ENCODE measurements around the gene FBP2.

Gene FBP2

GRCh38 chr9:94613003-94613402 is 19.4 kb upstream of the FBP2 start:
- DNase-seq (ENCODE audit: extremely low read depth, insufficient read length), result no peak
- Histone ChIP-seq H3K27me3 (replicated peaks; ENCODE audit: control insufficient read depth, insufficient read depth, low read length) (no peaks in the 10 kb centered on the region; the same call in 1 of the 2 replicates), H3K4me3 (replicated peaks; ENCODE audit: low read depth, low read length) (no peak overlapping the region), H3K36me3 (ENCODE audit: control insufficient read depth, insufficient read depth, low read length) (no peaks in the 10 kb centered on the region)
- TF ChIP-seq CTCF (IDR thresholded peaks at IDR 0.05; ENCODE audit: insufficient read depth, low read length, poor library complexity, severe bottlenecking), result no peak

GRCh38 chr9:94612071-94612470 is 18.4 kb upstream of the FBP2 start:
- TF ChIP-seq CTCF (IDR thresholded peaks at IDR 0.05; ENCODE audit: insufficient read depth, low read length, poor library complexity, severe bottlenecking), result no peak
- H3K4me3 ChIP-seq (replicated peaks; ENCODE audit: low read depth, low read length), result no peak overlapping the region

GRCh38 chr9:94611638-94612068 is 18.0 kb upstream of the FBP2 start:
- TF ChIP-seq CTCF (IDR thresholded peaks at IDR 0.05; ENCODE audit: insufficient read depth, low read length, poor library complexity, severe bottlenecking), result no peak
- no peak for DNase-seq (ENCODE audit: extremely low read depth, insufficient read length)
- Histone ChIP-seq H3K4me3 (replicated peaks; ENCODE audit: low read depth, low read length) (no peak overlapping the region), H3K27me3 (replicated peaks; ENCODE audit: control insufficient read depth, insufficient read depth, low read length) (no peaks in the 10 kb centered on the region; the same call in 1 of the 2 replicates), H3K36me3 (ENCODE audit: control insufficient read depth, insufficient read depth, low read length) (no peaks in the 10 kb centered on the region)

More at GRCh38 chr9:94612071-94612470, 18.4 kb upstream of the FBP2 start:
- Histone ChIP-seq H3K27me3 (replicated peaks; ENCODE audit: control insufficient read depth, insufficient read depth, low read length) (no peaks in the 10 kb centered on the region; the same call in 1 of the 2 replicates), H3K36me3 (ENCODE audit: control insufficient read depth, insufficient read depth, low read length) (no peaks in the 10 kb centered on the region)
- no peak for DNase-seq (ENCODE audit: extremely low read depth, insufficient read length)

- no peak for DNase-seq (ENCODE audit: extremely low read depth, insufficient read length)
- TF ChIP-seq CTCF (IDR thresholded peaks at IDR 0.05; ENCODE audit: insufficient read depth, low read length, poor library complexity, severe bottlenecking), result no peak
These were observed 16.6 kb upstream of the FBP2 start for GRCh38 chr9:94610181-94610606.

GRCh38 chr9:94607423-94607691 is 13.7 kb upstream of the FBP2 start:
- no peaks in the 10 kb centered on the region; the same call in none of the 2 replicates for H3K27me3 ChIP-seq (replicated peaks; ENCODE audit: control insufficient read depth, insufficient read depth, low read length)
- TF ChIP-seq CTCF (IDR thresholded peaks at IDR 0.05; ENCODE audit: insufficient read depth, low read length, poor library complexity, severe bottlenecking), result no peak
- H3K36me3 ChIP-seq (ENCODE audit: control insufficient read depth, insufficient read depth, low read length), result no peaks in the 10 kb centered on the region
- DNase-seq (ENCODE audit: extremely low read depth, insufficient read length), result no peak
- no peak overlapping the region for H3K4me3 ChIP-seq (replicated peaks; ENCODE audit: low read depth, low read length)

More at GRCh38 chr9:94610181-94610606, 16.6 kb upstream of the FBP2 start:
- Histone ChIP-seq H3K4me3 (replicated peaks; ENCODE audit: low read depth, low read length) (no peak overlapping the region), H3K27me3 (replicated peaks; ENCODE audit: control insufficient read depth, insufficient read depth, low read length) (no peaks in the 10 kb centered on the region; the same call in none of the 2 replicates), H3K36me3 (ENCODE audit: control insufficient read depth, insufficient read depth, low read length) (no peaks in the 10 kb centered on the region)

All from GM06990 (cell line).